Caki2 (cell line): ENCODE data around the gene WEE1. TPM values are rescaled to one million over a fixed set of nuclear protein-coding genes. Genes with fewer than 3 reads are reported as not detected.
A peak's percentile ranks its signal among the peaks of the same experiment; 100 is the strongest.
"Not testable (repeated sequence)": the region's sequence is repeated elsewhere in the genome, so short reads cannot be mapped to it uniquely, and the experiment has no call there.

ENCODE experiments used
- DNase-seq: peaks from one replicate; pipeline ENCODE4 v3.0.0-alpha.2; 2015; ENCODE audit warnings: low read depth
- in situ Hi-C: cut with HindIII; loops from 2 replicates; pipeline ENCODE4 v1.10.0; 2016; ENCODE audit warnings: low sequenced_read_pairs, low pct_unique_long_range_greater_than_20kb, mixed read lengths
- total RNA-seq: library from RNA; depleted of rRNA; stranded (reverse); fragments of >200 nt; shearing (Covaris generic); gene quantifications from 2 replicates; pipeline ENCODE4 v1.2.3, GENCODE V29; 2014; ENCODE audit warnings: low replicate concordance

Gene WEE1
- total RNA-seq, 1 experiment from 2014 or later = 104 TPM

DNA sequence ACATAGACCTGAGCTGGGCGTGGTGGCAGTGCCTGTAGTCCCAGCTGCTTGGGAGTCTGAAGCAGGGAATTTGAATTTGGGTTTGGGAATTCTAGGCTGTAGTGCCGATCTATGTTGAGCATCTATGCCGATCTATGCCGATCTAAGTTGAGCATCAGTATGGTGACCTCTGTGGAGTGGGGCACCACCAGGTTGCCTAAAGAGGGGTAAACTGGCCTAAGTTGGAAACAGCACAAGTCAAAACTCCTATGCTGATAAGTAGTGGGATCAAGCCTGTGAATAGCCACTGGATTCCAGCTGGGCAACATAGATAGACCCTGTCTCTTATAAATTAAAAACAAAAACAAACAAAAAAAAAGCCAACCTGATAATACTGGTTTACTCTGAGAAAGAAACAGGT is 7.4 kb downstream of the WEE1 start:
- in situ Hi-C loops = no loop called here

DNA sequence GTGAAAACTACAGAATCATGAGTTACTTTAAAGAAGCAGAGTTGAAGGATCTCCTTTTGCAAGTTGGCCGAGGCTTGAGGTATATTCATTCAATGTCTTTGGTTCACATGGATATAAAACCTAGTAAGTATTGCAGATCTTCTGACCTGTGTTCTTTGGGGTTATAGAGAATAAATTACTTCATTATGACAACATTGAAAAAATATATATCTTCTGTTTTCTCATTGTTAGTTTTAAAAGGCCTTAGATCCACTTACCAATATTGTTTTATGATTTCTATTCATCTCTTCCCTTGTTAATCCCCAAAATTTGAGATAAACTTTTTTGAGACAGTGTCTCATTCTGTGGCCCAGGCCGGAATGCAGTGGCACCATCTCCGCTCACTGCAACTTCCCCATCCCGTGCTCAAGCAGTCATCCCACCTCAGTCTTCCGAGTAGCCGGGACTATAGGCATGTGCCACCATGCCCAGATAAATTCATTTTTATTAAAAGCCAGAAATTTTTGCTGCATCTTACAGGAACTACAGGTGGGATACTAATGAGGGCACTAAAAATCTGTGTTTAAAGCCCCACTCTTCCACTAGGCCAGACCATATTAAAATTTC is 8.2 kb downstream of the WEE1 start:
- in situ Hi-C loops = no loop called here
- no peak for DNase-seq

More for the DNA sequence above, 7.4 kb downstream of the WEE1 start:
- DNase-seq = no peak

GRCh38 chr11:9590717-9591116 is 17.2 kb downstream of the WEE1 start:
- in situ Hi-C loops = no loop called here
- no peak for DNase-seq

DNA sequence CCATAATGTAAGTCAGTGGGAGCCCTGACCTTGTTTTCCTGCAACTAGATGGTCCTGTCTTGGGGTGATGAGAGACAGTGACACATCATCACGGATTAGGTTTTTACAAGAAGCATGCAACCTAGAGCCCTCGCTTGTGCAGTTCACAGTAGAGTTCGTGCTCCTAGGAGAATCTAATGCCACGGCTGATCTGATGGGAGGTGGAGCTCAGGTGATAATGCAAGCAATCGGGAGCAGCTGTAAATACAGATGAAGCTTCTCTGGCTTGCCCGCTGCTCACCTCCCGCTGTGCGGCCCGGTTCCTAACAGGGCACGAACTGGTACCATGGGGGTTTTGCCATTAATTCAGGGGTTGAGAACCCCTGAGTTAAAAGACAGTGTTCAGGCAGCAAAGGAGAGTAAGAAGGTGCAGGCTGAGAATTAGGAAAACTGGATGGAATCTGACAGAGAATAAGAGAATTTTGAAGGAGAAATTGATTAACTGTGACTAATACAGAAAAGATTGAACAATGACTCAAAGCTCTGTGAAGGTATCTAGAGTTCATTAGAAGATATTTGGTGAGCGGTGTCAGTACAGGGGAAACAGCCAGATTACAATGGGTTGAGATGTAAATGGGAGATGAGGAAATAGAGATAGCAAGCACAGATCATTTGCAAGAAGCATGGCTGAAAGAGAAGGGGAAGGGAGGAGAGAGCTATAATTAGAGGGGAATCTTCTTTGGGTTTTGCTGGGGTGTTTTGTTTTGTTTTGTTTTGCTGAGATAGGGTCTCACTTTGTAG is 21.0 kb downstream of the WEE1 start:
- in situ Hi-C loops = no loop called here
- DNase-seq = no peak

- in situ Hi-C loops = no loop called here
- no peak for DNase-seq
These were observed 23.5 kb downstream of the WEE1 start for GRCh38 chr11:9596926-9597464.

GRCh38 chr11:9600166-9600565 is 26.7 kb downstream of the WEE1 start:
- DNase-seq = no peak
- in situ Hi-C loops = no loop called here

DNA sequence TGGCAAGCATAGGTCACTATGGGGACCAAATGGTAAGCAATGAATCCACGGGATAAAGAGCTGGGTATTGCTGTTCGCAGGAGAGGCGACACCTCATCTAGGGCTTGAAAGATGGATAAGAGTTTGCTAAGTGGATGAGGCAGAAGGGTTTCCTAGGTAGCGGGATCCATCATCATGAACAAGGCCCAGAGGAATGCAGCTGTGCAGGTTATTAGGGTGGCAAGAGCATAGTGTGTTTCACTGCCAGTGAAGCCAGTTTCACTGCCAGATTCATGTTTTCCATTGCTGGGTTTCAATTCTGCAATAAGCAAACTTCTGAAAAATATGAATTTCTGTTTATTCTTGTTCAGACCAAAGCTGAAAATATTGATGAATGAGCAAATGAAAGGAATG is 27.2 kb downstream of the WEE1 start:
- DNase-seq = no peak
- in situ Hi-C loops = no loop called here

- DNase-seq = no peak
- in situ Hi-C loops = no loop called here
These were observed 27.8 kb downstream of the WEE1 start for GRCh38 chr11:9601037-9601875.

- no peak for DNase-seq
- in situ Hi-C loops = no loop called here
These were observed 28.4 kb downstream of the WEE1 start for GRCh38 chr11:9601876-9602199.

- in situ Hi-C loops, DNase-seq: not testable (repeated sequence)
These were observed 29.7 kb downstream of the WEE1 start for GRCh38 chr11:9603214-9603613.

DNA sequence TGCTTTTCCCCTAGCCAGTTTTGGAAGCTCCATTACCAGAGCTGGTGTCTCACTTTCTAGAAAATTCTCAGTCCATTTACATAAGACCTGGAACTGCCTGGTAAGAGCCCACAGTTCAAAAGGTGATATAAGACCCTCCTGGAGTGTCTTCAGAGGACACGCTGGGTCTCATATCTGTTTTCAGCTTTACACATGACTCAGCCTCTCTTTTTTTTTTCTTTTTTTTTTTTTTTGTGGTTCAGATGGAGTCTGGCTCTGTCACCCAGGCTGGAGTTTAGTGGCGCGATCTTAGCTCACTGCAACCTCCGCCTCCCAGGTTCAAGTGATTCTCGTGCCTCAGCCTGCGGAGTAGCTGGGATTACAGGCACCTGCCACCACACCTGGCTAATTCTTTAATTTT is 30.7 kb downstream of the WEE1 start:
- no peak for DNase-seq
- in situ Hi-C loops = no loop called here

GRCh38 chr11:9605742-9606141 is 32.3 kb downstream of the WEE1 start:
- DNase-seq = no peak
- in situ Hi-C loops = no loop called here

DNA sequence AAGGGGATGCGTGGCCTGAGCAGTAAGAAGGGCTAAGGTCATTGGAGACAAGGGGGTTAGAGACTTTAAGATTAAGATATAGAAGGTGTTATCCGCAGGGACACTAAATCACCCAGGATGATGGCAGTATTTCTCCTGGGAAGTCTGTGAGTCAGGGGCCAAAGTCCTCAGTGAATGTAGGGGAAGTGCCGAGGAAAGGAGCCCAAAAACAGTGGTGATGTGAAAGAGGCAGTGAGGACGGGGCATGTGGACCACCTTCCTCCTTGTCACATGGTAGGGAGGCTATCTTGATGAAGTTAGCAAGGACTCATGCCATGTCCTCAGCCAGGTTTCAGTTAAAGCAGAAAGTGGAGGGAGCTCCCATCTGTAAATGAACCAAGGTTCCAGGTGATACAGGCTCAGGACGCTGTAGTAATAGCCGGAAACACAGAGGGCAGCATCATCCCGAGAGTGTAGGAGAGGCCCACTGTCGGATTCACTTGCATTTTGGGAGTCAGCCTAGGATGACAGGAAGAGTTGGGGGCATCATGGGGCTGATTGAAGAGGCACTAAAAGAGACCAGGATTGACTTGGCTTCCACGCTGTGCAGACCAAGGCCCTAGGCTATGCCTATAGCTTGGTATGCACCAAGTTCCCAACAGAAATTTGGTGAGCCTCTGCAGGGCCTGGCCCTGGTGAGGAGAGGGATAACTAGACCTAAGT is 33.5 kb downstream of the WEE1 start:
- in situ Hi-C loops = no loop called here
- no peak for DNase-seq

GRCh38 chr11:9607511-9607899 is 34.0 kb downstream of the WEE1 start:
- no peak for DNase-seq
- in situ Hi-C loops = no loop called here

GRCh38 chr11:9609002-9609759 is 35.7 kb downstream of the WEE1 start:
- no peak for DNase-seq
- in situ Hi-C loops = no loop called here

- in situ Hi-C loops = no loop called here
These were observed 36.4 kb downstream of the WEE1 start for GRCh38 chr11:9609841-9610240.

GRCh38 chr11:9613118-9613829 is 39.8 kb downstream of the WEE1 start:
- DNase-seq = peak; percentile 93
- in situ Hi-C loops = no loop called here

More at GRCh38 chr11:9609841-9610240, 36.4 kb downstream of the WEE1 start:
- no peak for DNase-seq
